Measurements from ENCODE around the gene GPC3. TPM values are rescaled to one million over a fixed set of nuclear protein-coding genes. Genes with fewer than 3 reads are reported as not detected.
"Not testable (repeated sequence)": the region's sequence is repeated elsewhere in the genome, so short reads cannot be mapped to it uniquely, and the experiment has no call there.

GPC3 gene
- total RNA-seq, 1 experiment from 2014 or later = 1.3 TPM

GRCh38 chrX:133995759-133996158 lies 10.4 kb upstream of the GPC3 start:
- no peak for DNase-seq (ENCODE audit: low spot score)

GRCh38 chrX:133994576-133994975 lies 9.2 kb upstream of the GPC3 start:
- DNase-seq (ENCODE audit: low spot score) = no peak

- no peak for DNase-seq (ENCODE audit: low spot score)
These were observed 7.5 kb upstream of the GPC3 start for GRCh38 chrX:133992882-133993281.

GRCh38 chrX:133991814-133992213 lies 6.4 kb upstream of the GPC3 start:
- no peak for DNase-seq (ENCODE audit: low spot score)

GRCh38 chrX:133991057-133991456 lies 5.7 kb upstream of the GPC3 start:
- not testable (repeated sequence) for DNase-seq (ENCODE audit: low spot score)

GRCh38 chrX:133989993-133990392 lies 4.6 kb upstream of the GPC3 start:
- DNase-seq (ENCODE audit: low spot score) = no peak

GRCh38 chrX:133989490-133989889 lies 4.1 kb upstream of the GPC3 start:
- no peak for DNase-seq (ENCODE audit: low spot score)

GRCh38 chrX:133988010-133988409 lies 2.6 kb upstream of the GPC3 start:
- no peak for DNase-seq (ENCODE audit: low spot score)

- no peak for DNase-seq (ENCODE audit: low spot score)
These were observed 1.8 kb upstream of the GPC3 start for GRCh38 chrX:133987188-133987587.

GRCh38 chrX:133985967-133986683 lies 731 bp upstream of the GPC3 start:
- no peak for DNase-seq (ENCODE audit: low spot score)

GRCh38 chrX:133984857-133985163 lies 584 bp downstream of the GPC3 start:
- no peak for DNase-seq (ENCODE audit: low spot score)

- no peak for DNase-seq (ENCODE audit: low spot score)
These were observed 1.2 kb downstream of the GPC3 start for GRCh38 chrX:133983974-133984845.

GRCh38 chrX:133983256-133983973 lies 2.0 kb downstream of the GPC3 start:
- no peak for DNase-seq (ENCODE audit: low spot score)

GRCh38 chrX:133981924-133982323 lies 3.5 kb downstream of the GPC3 start:
- no peak for DNase-seq (ENCODE audit: low spot score)

- no peak for DNase-seq (ENCODE audit: low spot score)
These were observed 4.4 kb downstream of the GPC3 start for GRCh38 chrX:133980832-133981588.

- no peak for DNase-seq (ENCODE audit: low spot score)
These were observed 5.0 kb downstream of the GPC3 start for GRCh38 chrX:133980406-133980805.

- DNase-seq (ENCODE audit: low spot score) = no peak
These were observed 5.7 kb downstream of the GPC3 start for GRCh38 chrX:133979641-133980230.

GRCh38 chrX:133973704-133974103 lies 11.7 kb downstream of the GPC3 start:
- DNase-seq (ENCODE audit: low spot score) = no peak

- no peak for DNase-seq (ENCODE audit: low spot score)
These were observed 12.5 kb downstream of the GPC3 start for GRCh38 chrX:133972916-133973315.

- no peak for DNase-seq (ENCODE audit: low spot score)
These were observed 13.8 kb downstream of the GPC3 start for GRCh38 chrX:133971586-133971985.

- no peak for DNase-seq (ENCODE audit: low spot score)
These were observed 15.3 kb downstream of the GPC3 start for GRCh38 chrX:133970076-133970475.
